Right lung (tissue), 10 donors: ENCODE results near the gene EVI5L. TPM values are rescaled to one million over a fixed set of nuclear protein-coding genes. Genes with fewer than 3 reads are reported as not detected.
A peak's percentile ranks its signal among the peaks of the same experiment; 100 is the strongest.
"Not testable (repeated sequence)": the region's sequence is repeated elsewhere in the genome, so short reads cannot be mapped to it uniquely, and the experiment has no call there.

Source experiments
- DNase-seq, 2 donors: peaks; one replicate each; pipeline ENCODE4 v3.0.0-alpha.2; 2013
- long read RNA-seq, 8 donors: transcript quantifications; one replicate each; lab custom pipeline, GENCODE V29; 2026
- polyA plus RNA-seq, 5 donors: library from polyadenylated mRNA; unstranded; fragments of 120-200 nt; gene quantifications; one replicate each; pipeline versions ENCODE4 v1.2.1 to v1.2.3, GENCODE V29; 2013; ENCODE audit warnings: inconsistent platforms in 1 of 5, low replicate concordance in 1 of 5; ENCODE audit not compliant: insufficient read length in 5 of 5, insufficient read depth in 1 of 5

Gene EVI5L
- 10 to 100 TPM; 10.9 to 17.6 (median 12.6) TPM for polyA plus RNA-seq
- long read RNA-seq, donor 1: 0 reads
- long read RNA-seq, donor 2, partial matches to known transcripts: 6 of 32 reads
- long read RNA-seq, donor 2, other reads (novel, unspliced or antisense): 26 of 32 reads
- long read RNA-seq, donor 3, partial matches to known transcripts: 20 of 29 reads
- long read RNA-seq, donor 3, other reads (novel, unspliced or antisense): 9 of 29 reads
- long read RNA-seq, donor 4, partial matches to known transcripts: 118 of 118 reads
- long read RNA-seq, donor 4, other reads (novel, unspliced or antisense): 0 of 118 reads
- long read RNA-seq, donor 5: 0 reads
- long read RNA-seq, donor 6, partial matches to known transcripts: 184 of 185 reads
- long read RNA-seq, donor 6, other reads (novel, unspliced or antisense): 0 of 185 reads
- long read RNA-seq, donor 7, partial matches to known transcripts: 0 of 3 reads
- long read RNA-seq, donor 7, other reads (novel, unspliced or antisense): 0 of 3 reads
- long read RNA-seq, donor 8, partial matches to known transcripts: 26 of 26 reads
- long read RNA-seq, donor 8, other reads (novel, unspliced or antisense): 0 of 26 reads

GRCh38 chr19:7829561-7830271, at the start of gene EVI5L:
TSS of gene EVI5L (plus strand) at chr19:7830218. CDS start at chr19:7846543, 16,325 bp downstream.
- DNase-seq: peak; percentile 99 to 100

GRCh38 chr19:7781157-7781556, 48.9 kb upstream of the EVI5L start:
- DNase-seq: no peak

GRCh38 chr19:7783991-7784423, 46.0 kb upstream of the EVI5L start:
- DNase-seq: no peak

- DNase-seq: no peak
Observed at GRCh38 chr19:7784856-7785255, 45.2 kb upstream of the EVI5L start.

GRCh38 chr19:7787141-7787540, 42.9 kb upstream of the EVI5L start:
- no peak for DNase-seq

GRCh38 chr19:7787602-7788177, 42.3 kb upstream of the EVI5L start:
- DNase-seq: no peak

- DNase-seq: no peak
Observed at GRCh38 chr19:7788178-7788932, 41.7 kb upstream of the EVI5L start.

- DNase-seq: no peak
Observed at GRCh38 chr19:7788933-7789323, 41.1 kb upstream of the EVI5L start.

- DNase-seq: no peak
Observed at GRCh38 chr19:7789447-7789846, 40.6 kb upstream of the EVI5L start.

GRCh38 chr19:7790416-7790815, 39.6 kb upstream of the EVI5L start:
- no peak for DNase-seq

GRCh38 chr19:7792281-7792680, 37.7 kb upstream of the EVI5L start:
- no peak for DNase-seq

- DNase-seq: not testable (repeated sequence)
Observed at GRCh38 chr19:7792701-7793100, 37.3 kb upstream of the EVI5L start.

- no peak for DNase-seq
Observed at GRCh38 chr19:7793493-7793892, 36.5 kb upstream of the EVI5L start.

GRCh38 chr19:7795555-7796161, 34.4 kb upstream of the EVI5L start:
- no peak for DNase-seq

GRCh38 chr19:7799640-7800355, 30.2 kb upstream of the EVI5L start:
- DNase-seq: peak; percentile 56 to 59

GRCh38 chr19:7801020-7801570, 28.9 kb upstream of the EVI5L start:
- no peak for DNase-seq

GRCh38 chr19:7806234-7806633, 23.8 kb upstream of the EVI5L start:
- no peak for DNase-seq

- DNase-seq: no peak
Observed at GRCh38 chr19:7806876-7807275, 23.1 kb upstream of the EVI5L start.

- no peak for DNase-seq
Observed at GRCh38 chr19:7808108-7808507, 21.9 kb upstream of the EVI5L start.

- no peak for DNase-seq
Observed at GRCh38 chr19:7811989-7812388, 18.0 kb upstream of the EVI5L start.
